ENCODE measurements around the gene ULBP2. TPM values are rescaled to one million over a fixed set of nuclear protein-coding genes. Genes with fewer than 3 reads are reported as not detected.
A peak's percentile ranks its signal among the peaks of the same experiment; 100 is the strongest.

Gene ULBP2
- total RNA-seq, 5 donors from 2014 or later (not counting 1 experiment from before 2014, with no cell fraction given): 0.20 to 3.9 (median 1.6) TPM; not detected in 2

- Histone ChIP-seq H3K9me3 (no peaks in the 10 kb centered on the region), H3K27me3 (replicated peaks in 1 of 2; ENCODE audit: control insufficient read depth in 2 of 2, extremely low read depth in 1 of 2, insufficient read depth in 2 of 2, low read length in 1 of 2) (peaks cover 0 to 32% of the 10 kb centered on the region in 2 experiments), H3K4me3 (ENCODE audit: control insufficient read depth in 1 of 2, extremely low read depth in 1 of 2, low read length in 1 of 2) (no peak overlapping the region), H3K4me1 (ENCODE audit: control insufficient read depth in 1 of 2, extremely low read depth in 1 of 2, insufficient read depth in 2 of 2, low read length in 2 of 2) (no peaks in the 10 kb centered on the region), H3K36me3 (ENCODE audit: control insufficient read depth in 2 of 2, extremely low read depth in 1 of 2, insufficient read depth in 1 of 2, low read length in 1 of 2) (no peaks in the 10 kb centered on the region), H3K27ac (ENCODE audit: low read length) (no peak overlapping the region)
- H3K27ac Mint-ChIP-seq: no peak overlapping the region
- peaks cover 8 to 13% of the 10 kb centered on the region in 2 donors for H3K27me3 Mint-ChIP-seq
- H3K9me3 Mint-ChIP-seq: peaks cover 2 to 6% (median 6%) of the 10 kb centered on the region in 3 donors
- peaks cover 1% of the 10 kb centered on the region for H3K36me3 Mint-ChIP-seq
- POLR2A ChIA-PET: no interaction called here
- CTCF ChIA-PET: no interaction called here
- H3K4me3 Mint-ChIP-seq: no peak overlapping the region
- WGBS (ENCODE audit: insufficient coverage): 67% methylated on average over 1 of the region's 2 CpGs
- DNase-seq (no peak), ATAC-seq (replicated peaks in 1 of 4) (no peak)
- H3K4me1 Mint-ChIP-seq: no peaks in the 10 kb centered on the region
Measured at GRCh38 chr6:149913085-149913484, 28.7 kb upstream of the ULBP2 start.

- Histone ChIP-seq H3K27me3 (replicated peaks in 1 of 2; ENCODE audit: control insufficient read depth in 2 of 2, extremely low read depth in 1 of 2, insufficient read depth in 2 of 2, low read length in 1 of 2) (peaks cover 0 to 38% of the 10 kb centered on the region in 2 experiments), H3K4me1 (ENCODE audit: control insufficient read depth in 1 of 2, extremely low read depth in 1 of 2, insufficient read depth in 2 of 2, low read length in 2 of 2) (no peaks in the 10 kb centered on the region), H3K4me3 (ENCODE audit: control insufficient read depth in 1 of 2, extremely low read depth in 1 of 2, low read length in 1 of 2) (no peak overlapping the region), H3K27ac (ENCODE audit: low read length) (no peak overlapping the region), H3K36me3 (ENCODE audit: control insufficient read depth in 2 of 2, extremely low read depth in 1 of 2, insufficient read depth in 1 of 2, low read length in 1 of 2) (no peaks in the 10 kb centered on the region), H3K9me3 (no peaks in the 10 kb centered on the region)
- Mint-ChIP-seq H3K4me3 (no peak overlapping the region), H3K27me3 (peaks cover 12 to 16% of the 10 kb centered on the region in 2 donors), H3K9me3 (peaks cover 0 to 4% (median 3%) of the 10 kb centered on the region in 3 donors), H3K4me1 (no peaks in the 10 kb centered on the region), H3K36me3 (no peaks in the 10 kb centered on the region), H3K27ac (no peak overlapping the region)
- CTCF ChIA-PET: no interaction called here
- DNase-seq (no peak), ATAC-seq (replicated peaks in 1 of 4) (no peak)
- POLR2A ChIA-PET: no interaction called here
- WGBS (ENCODE audit: insufficient coverage): 69% methylated on average over 7 of the region's 9 CpGs
Measured at GRCh38 chr6:149913540-149914240, 28.1 kb upstream of the ULBP2 start.

- no peaks in the 10 kb centered on the region for H3K9me3 ChIP-seq
- ATAC-seq (replicated peaks in 1 of 4) (no peak), DNase-seq (no peak)
- no peak overlapping the region for H3K4me3 ChIP-seq (ENCODE audit: control insufficient read depth in 1 of 2, extremely low read depth in 1 of 2, low read length in 1 of 2)
- H3K4me1 ChIP-seq (ENCODE audit: control insufficient read depth in 1 of 2, extremely low read depth in 1 of 2, insufficient read depth in 2 of 2, low read length in 2 of 2): no peaks in the 10 kb centered on the region
- POLR2A ChIA-PET: no interaction called here
- H3K27me3 ChIP-seq (replicated peaks in 1 of 2; ENCODE audit: control insufficient read depth in 2 of 2, extremely low read depth in 1 of 2, insufficient read depth in 2 of 2, low read length in 1 of 2): peaks cover 3 to 31% of the 10 kb centered on the region in 2 experiments
- H3K27ac ChIP-seq (ENCODE audit: low read length): no peak overlapping the region
- H3K27ac Mint-ChIP-seq: no peak overlapping the region
- no peaks in the 10 kb centered on the region for H3K36me3 Mint-ChIP-seq
- H3K9me3 Mint-ChIP-seq: no peaks in the 10 kb centered on the region
- H3K27me3 Mint-ChIP-seq: peaks cover 18 to 25% of the 10 kb centered on the region in 2 donors
- H3K4me3 Mint-ChIP-seq: no peak overlapping the region
- CTCF ChIA-PET: interaction anchor here in 1 of 2 donors (0.6 kb wide), 1 partner anchor 544 kb away, joined by 8 read pairs; no protein-coding TSS in a partner anchor
- H3K36me3 ChIP-seq (ENCODE audit: control insufficient read depth in 2 of 2, extremely low read depth in 1 of 2, insufficient read depth in 1 of 2, low read length in 1 of 2): no peaks in the 10 kb centered on the region
- 75% methylated on average over 8 of the region's 10 CpGs for WGBS (ENCODE audit: insufficient coverage)
- H3K4me1 Mint-ChIP-seq: no peaks in the 10 kb centered on the region
Measured at GRCh38 chr6:149915970-149916865, 25.6 kb upstream of the ULBP2 start.

GRCh38 chr6:149917679-149918078 lies 24.1 kb upstream of the ULBP2 start:
- ATAC-seq (replicated peaks in 1 of 4) (no peak), DNase-seq (no peak)
- WGBS (ENCODE audit: insufficient coverage): 100% methylated on average over 1 of the region's 2 CpGs
- H3K9me3 ChIP-seq: no peaks in the 10 kb centered on the region
- H3K4me1 Mint-ChIP-seq: peaks cover 6 to 9% (median 6%) of the 10 kb centered on the region in 3 donors
- CTCF ChIA-PET: interaction anchor here in 1 of 2 donors (0.5 kb wide), 1 partner anchor 86 kb away, joined by 4 read pairs; no protein-coding TSS in a partner anchor
- peaks cover 3 to 42% of the 10 kb centered on the region in 2 experiments for H3K27me3 ChIP-seq (replicated peaks in 1 of 2; ENCODE audit: control insufficient read depth in 2 of 2, extremely low read depth in 1 of 2, insufficient read depth in 2 of 2, low read length in 1 of 2)
- H3K27me3 Mint-ChIP-seq: peaks cover 29 to 38% of the 10 kb centered on the region in 2 donors
- H3K4me3 Mint-ChIP-seq: no peak overlapping the region
- H3K27ac ChIP-seq (ENCODE audit: low read length): no peak overlapping the region
- H3K4me1 ChIP-seq (ENCODE audit: control insufficient read depth in 1 of 2, extremely low read depth in 1 of 2, insufficient read depth in 2 of 2, low read length in 2 of 2): peaks cover 3 to 7% of the 10 kb centered on the region in 2 experiments
- POLR2A ChIA-PET: interaction anchor here in 1 of 2 donors (0.6 kb wide), 1 partner anchor 285 kb away, joined by 8 read pairs; no protein-coding TSS in a partner anchor
- H3K36me3 Mint-ChIP-seq: no peaks in the 10 kb centered on the region
- H3K36me3 ChIP-seq (ENCODE audit: control insufficient read depth in 2 of 2, extremely low read depth in 1 of 2, insufficient read depth in 1 of 2, low read length in 1 of 2): no peaks in the 10 kb centered on the region
- no peaks in the 10 kb centered on the region for H3K9me3 Mint-ChIP-seq
- H3K4me3 ChIP-seq (ENCODE audit: control insufficient read depth in 1 of 2, extremely low read depth in 1 of 2, low read length in 1 of 2): no peak overlapping the region
- no peak overlapping the region for H3K27ac Mint-ChIP-seq

GRCh38 chr6:149918151-149918905 lies 23.5 kb upstream of the ULBP2 start:
- peaks cover 12 to 16% (median 12%) of the 10 kb centered on the region in 3 donors for H3K4me1 Mint-ChIP-seq
- no peak overlapping the region for H3K4me3 Mint-ChIP-seq
- POLR2A ChIA-PET: interaction anchor here in 1 of 2 donors (0.6 kb wide), 1 partner anchor 285 kb away, joined by 8 read pairs; no protein-coding TSS in a partner anchor

More at GRCh38 chr6:149918151-149918905, 23.5 kb upstream of the ULBP2 start:
- H3K27me3 ChIP-seq (replicated peaks in 1 of 2; ENCODE audit: control insufficient read depth in 2 of 2, extremely low read depth in 1 of 2, insufficient read depth in 2 of 2, low read length in 1 of 2): peaks cover 3 to 46% of the 10 kb centered on the region in 2 experiments
- peaks cover 3 to 13% of the 10 kb centered on the region in 2 experiments for H3K4me1 ChIP-seq (ENCODE audit: control insufficient read depth in 1 of 2, extremely low read depth in 1 of 2, insufficient read depth in 2 of 2, low read length in 2 of 2)
- ATAC-seq (replicated peaks in 1 of 4) (no peak), DNase-seq (peak in 1 of 35 experiments; percentile 17)
- WGBS (ENCODE audit: insufficient coverage): 76% methylated on average over 6 of the region's 6 CpGs
- CTCF ChIA-PET: interaction anchor here in 1 of 2 donors (0.5 kb wide), 1 partner anchor 87 kb away, joined by 4 read pairs; no protein-coding TSS in a partner anchor
- no peaks in the 10 kb centered on the region for H3K9me3 ChIP-seq
- H3K36me3 Mint-ChIP-seq: no peaks in the 10 kb centered on the region
- no peaks in the 10 kb centered on the region for H3K9me3 Mint-ChIP-seq
- no peaks in the 10 kb centered on the region for H3K36me3 ChIP-seq (ENCODE audit: control insufficient read depth in 2 of 2, extremely low read depth in 1 of 2, insufficient read depth in 1 of 2, low read length in 1 of 2)
- H3K27me3 Mint-ChIP-seq: peaks cover 36 to 45% of the 10 kb centered on the region in 2 donors
- no peak overlapping the region for H3K4me3 ChIP-seq (ENCODE audit: control insufficient read depth in 1 of 2, extremely low read depth in 1 of 2, low read length in 1 of 2)
- no peak overlapping the region for H3K27ac ChIP-seq (ENCODE audit: low read length)
- H3K27ac Mint-ChIP-seq: no peak overlapping the region
